Liver (tissue), 9 donors: ENCODE measurements around the gene RASSF8. TPM values are rescaled to one million over a fixed set of nuclear protein-coding genes. Genes with fewer than 3 reads are reported as not detected.

Source experiments
- DNase-seq: peaks from one replicate; pipeline ENCODE4 v3.0.0-alpha.2; 2017; ENCODE audit warnings: low spot score
- H3K27ac ChIP-seq, 2 donors: one replicate each; pipeline ENCODE4 v1.7.0; 2013; ENCODE audit warnings: inconsistent platforms in 2 of 2, low read length in 2 of 2, control low read depth in 1 of 2, low read depth in 1 of 2, mild to moderate bottlenecking in 1 of 2
- H3K27me3 ChIP-seq, 4 donors: one replicate each; pipeline versions ENCODE4 v1.6.1 to v1.7.0; 2013; ENCODE audit warnings: low read length in 3 of 4, inconsistent platforms in 1 of 4, mild to moderate bottlenecking in 1 of 4, moderate library complexity in 1 of 4; ENCODE audit not compliant: control insufficient read depth in 4 of 4, insufficient read depth in 4 of 4
- H3K36me3 ChIP-seq, 4 donors: one replicate each; pipeline versions ENCODE4 v1.6.1 to v1.7.0; 2013; ENCODE audit warnings: low read length in 3 of 4, mild to moderate bottlenecking in 3 of 4, low read depth in 1 of 4, moderate library complexity in 1 of 4; ENCODE audit not compliant: control insufficient read depth in 4 of 4, insufficient read depth in 3 of 4
- H3K4me1 ChIP-seq, 4 donors: one replicate each; pipeline versions ENCODE4 v1.6.1 to v1.7.0; 2013; ENCODE audit warnings: low read length in 3 of 4, mild to moderate bottlenecking in 3 of 4, moderate library complexity in 1 of 4; ENCODE audit not compliant: control insufficient read depth in 4 of 4, insufficient read depth in 4 of 4
- H3K4me3 ChIP-seq, 3 donors: one replicate each; pipeline versions ENCODE4 v1.6.1 to v1.7.0; 2013; ENCODE audit warnings: low read length in 3 of 3, control low read depth in 1 of 3, low read depth in 1 of 3, mild to moderate bottlenecking in 1 of 3
- H3K9ac ChIP-seq, 2 donors: one replicate each; pipeline ENCODE4 v1.7.0; 2013; ENCODE audit warnings: low read length in 2 of 2, mild to moderate bottlenecking in 2 of 2, moderate library complexity in 2 of 2, control low read depth in 1 of 2, low read depth in 1 of 2
- H3K9me3 ChIP-seq, 4 donors: one replicate each; pipeline versions ENCODE4 v1.6.1 to v1.7.0; 2013; ENCODE audit warnings: low read length in 3 of 4; ENCODE audit not compliant: control insufficient read depth in 4 of 4
- ATF3 ChIP-seq: IDR thresholded peaks from 2 replicates; pipeline ENCODE4 v1.6.1; 2016; ENCODE audit warnings: antibody characterized with exemption
- CTCF ChIP-seq: fragments of 150-350 bp; IDR thresholded peaks from 2 replicates; pipeline ENCODE4 v1.5.1; 2017; ENCODE audit warnings: improper control_type of control experiment, low read depth, low read length; ENCODE audit not compliant: missing input control
- EGR1 ChIP-seq, 2 donors: IDR thresholded peaks; 2 replicates each; pipeline ENCODE4 v1.6.1; 2016 to 2018; ENCODE audit warnings: antibody characterized with exemption in 2 of 2, low read depth in 2 of 2
- FOXA1 ChIP-seq: IDR thresholded peaks from 2 replicates; pipeline ENCODE4 v1.6.1; 2016; ENCODE audit warnings: antibody characterized with exemption
- FOXA2 ChIP-seq: IDR thresholded peaks from 2 replicates; pipeline ENCODE4 v1.6.1; 2016; ENCODE audit warnings: antibody characterized with exemption
- GABPA ChIP-seq, 2 donors: IDR thresholded peaks in 1 of 2; conservative IDR thresholded peaks in 1 of 2; 2 replicates each; pipeline ENCODE4 v1.6.1; 2016; ENCODE audit warnings: antibody characterized with exemption in 2 of 2, mild to moderate bottlenecking in 1 of 2, moderate library complexity in 1 of 2
- HNF4A ChIP-seq, 2 donors: conservative IDR thresholded peaks; 2 replicates each; pipeline ENCODE4 v1.6.1; 2016; ENCODE audit warnings: antibody characterized with exemption in 2 of 2, mild to moderate bottlenecking in 2 of 2
- HNF4G ChIP-seq: IDR thresholded peaks from 2 replicates; pipeline ENCODE4 v1.6.1; 2016; ENCODE audit warnings: antibody characterized with exemption
- JUND ChIP-seq, 2 donors: IDR thresholded peaks; 2 replicates each; pipeline ENCODE4 v1.6.1; 2016; ENCODE audit warnings: antibody characterized with exemption in 2 of 2
- MAX ChIP-seq: IDR thresholded peaks from 2 replicates; pipeline ENCODE4 v1.6.1; 2016; ENCODE audit warnings: antibody characterized with exemption
- NR2F2 ChIP-seq: IDR thresholded peaks from 2 replicates; pipeline ENCODE4 v1.6.1; 2016; ENCODE audit warnings: antibody characterized with exemption
- RAD21 ChIP-seq, 2 donors: IDR thresholded peaks; 2 replicates each; pipeline ENCODE4 v1.6.1; 2016; ENCODE audit warnings: antibody characterized with exemption in 2 of 2, mild to moderate bottlenecking in 2 of 2
- REST ChIP-seq: IDR thresholded peaks from 2 replicates; pipeline ENCODE4 v1.6.1; 2016; ENCODE audit warnings: antibody characterized with exemption, mild to moderate bottlenecking
- RXRA ChIP-seq, 2 donors: IDR thresholded peaks; 2 replicates each; pipeline ENCODE4 v1.6.1; 2017 to 2018; ENCODE audit warnings: antibody characterized with exemption in 2 of 2, mild to moderate bottlenecking in 1 of 2
- SP1 ChIP-seq: IDR thresholded peaks from 2 replicates; pipeline ENCODE4 v1.6.1; 2018; ENCODE audit warnings: antibody characterized with exemption, mild to moderate bottlenecking
- TAF1 ChIP-seq: conservative IDR thresholded peaks from 2 replicates; pipeline ENCODE4 v1.6.1; 2016; ENCODE audit warnings: antibody characterized with exemption, mild to moderate bottlenecking
- YY1 ChIP-seq: IDR thresholded peaks from 2 replicates; pipeline ENCODE4 v1.6.1; 2016; ENCODE audit warnings: antibody characterized with exemption, mild to moderate bottlenecking
- ZBTB33 ChIP-seq: IDR thresholded peaks from 2 replicates; pipeline ENCODE4 v1.6.1; 2016; ENCODE audit warnings: antibody characterized with exemption
- WGBS: extraction: QIAGEN DNeasy Blood & Tissue Kit; methylation state at CpG from one replicate; pipeline ENCODE4 v1.1.7; 2013; 5-methylcytosine and 5-hydroxymethylcytosine counted together
- polyA plus RNA-seq, 2 donors: library from polyadenylated mRNA; stranded (reverse) in 1 of 2; unstranded in 1 of 2; fragments of 200-250 nt in 1 of 2; fragments of >200 nt in 1 of 2; fragmentation: Nextera tagmentation in 1 of 2; extraction: Ambion mirVana in 1 of 2; gene quantifications; one replicate each; pipeline versions ENCODE4 v1.2.1 to v1.2.3, GENCODE V29; 2013 to 2015
- total RNA-seq, 2 donors: library from RNA; depleted of rRNA; stranded (reverse); fragments of >200 nt; gene quantifications; one replicate each; pipeline ENCODE4 v1.2.3, GENCODE V29; 2014
- donor health status: healthy.
- donor health status: healthy.
- donor health status: healthy.
- donor health status: healthy.
- donor health status: healthy.

Gene RASSF8
- total and polyA plus RNA-seq, 4 donors: 1.7 to 9.4 (median 3.3) TPM

- Histone ChIP-seq H3K36me3 (no peaks in the 10 kb centered on the region), H3K9me3 (no peaks in the 10 kb centered on the region), H3K27me3 (no peaks in the 10 kb centered on the region), H3K4me3 (no peak overlapping the region), H3K4me1 (no peaks in the 10 kb centered on the region), H3K9ac (no peak overlapping the region), H3K27ac (no peak overlapping the region)
- DNase-seq: no peak
- no peak for TF ChIP-seq EGR1 (IDR thresholded peaks at IDR 0.05; ENCODE audit: low read depth in 2 of 2)
- TF ChIP-seq TAF1: no peak
- TF ChIP-seq GABPA (IDR thresholded peaks at IDR 0.05 in 1 of 2, conservative IDR thresholded peaks at IDR 0.05 in 1 of 2): no peak
- TF ChIP-seq SP1: no peak
- no peak for TF ChIP-seq HNF4G
- no peak for TF ChIP-seq JUND (IDR thresholded peaks at IDR 0.05)
- no peak for TF ChIP-seq REST
- TF ChIP-seq FOXA2: no peak
- no peak for TF ChIP-seq NR2F2
- no peak for TF ChIP-seq ATF3
- no peak for TF ChIP-seq YY1
- no peak for TF ChIP-seq RXRA (IDR thresholded peaks at IDR 0.05)
- TF ChIP-seq HNF4A (conservative IDR thresholded peaks at IDR 0.05): no peak
- no peak for TF ChIP-seq RAD21 (IDR thresholded peaks at IDR 0.05)
- no peak for TF ChIP-seq ZBTB33
- TF ChIP-seq FOXA1: no peak
- WGBS: 93% methylated on average over 3 of the region's 3 CpGs
These were observed 35.6 kb downstream of the RASSF8 start for GRCh38 chr12:25993901-25994651.

GRCh38 chr12:25994901-25995625 lies 36.6 kb downstream of the RASSF8 start:
- WGBS: 93% methylated on average over 2 of the region's 2 CpGs
- Histone ChIP-seq H3K4me1 (no peaks in the 10 kb centered on the region), H3K36me3 (no peaks in the 10 kb centered on the region), H3K4me3 (no peak overlapping the region), H3K27me3 (no peaks in the 10 kb centered on the region), H3K27ac (no peak overlapping the region), H3K9ac (no peak overlapping the region), H3K9me3 (no peaks in the 10 kb centered on the region)
- TF ChIP-seq HNF4A (conservative IDR thresholded peaks at IDR 0.05) (no peak), MAX (no peak), CTCF (no peak), NR2F2 (no peak), GABPA (IDR thresholded peaks at IDR 0.05 in 1 of 2, conservative IDR thresholded peaks at IDR 0.05 in 1 of 2) (no peak), ATF3 (no peak), SP1 (no peak), RAD21 (IDR thresholded peaks at IDR 0.05) (no peak), YY1 (no peak), TAF1 (no peak), EGR1 (IDR thresholded peaks at IDR 0.05; ENCODE audit: low read depth in 2 of 2) (no peak), ZBTB33 (no peak), JUND (IDR thresholded peaks at IDR 0.05) (no peak), HNF4G (no peak), FOXA1 (no peak), FOXA2 (no peak)
- DNase-seq: no peak
